ENCODE data around the gene BCDIN3D. TPM values are rescaled to one million over a fixed set of nuclear protein-coding genes. Genes with fewer than 3 reads are reported as not detected.

The BCDIN3D gene
- polyA plus RNA-seq, 1 of the 3 experiments (the other 2 are of a cell fraction) = 2.3 TPM

- TF ChIP-seq IRF3 (IDR thresholded peaks at IDR 0.05; ENCODE audit: low read depth, low read length) (no peak), EZH2phosphoT487 (IDR thresholded peaks at IDR 0.05; ENCODE audit: borderline replicate concordance, low read depth) (no peak), TEAD4 (IDR thresholded peaks at IDR 0.05; ENCODE audit: borderline replicate concordance, insufficient read depth) (no peak)
These were observed 24.9 kb upstream of the BCDIN3D start (continued) for GRCh38 chr12:49867570-49868341.

- H3K79me2 ChIP-seq (ENCODE audit: insufficient read depth) = no peaks in the 10 kb centered on the region
- 46% methylated on average over 16 of the region's 19 CpGs for WGBS (ENCODE audit: low lambda C conversion rate)
- H2AFZ ChIP-seq (ENCODE audit: low read depth) = no peak overlapping the region
- TF ChIP-seq RAD21 (IDR thresholded peaks at IDR 0.05; ENCODE audit: low read length) = peak; percentile 93
- TF ChIP-seq IRF3 (IDR thresholded peaks at IDR 0.05; ENCODE audit: low read depth, low read length) = no peak
- TF ChIP-seq RFX5 (IDR thresholded peaks at IDR 0.05; ENCODE audit: low read length) = no peak
- no peak for TF ChIP-seq TEAD4 (IDR thresholded peaks at IDR 0.05; ENCODE audit: borderline replicate concordance, insufficient read depth)
- TF ChIP-seq GABPA (IDR thresholded peaks at IDR 0.05; ENCODE audit: low read depth) = no peak
- no peak for TF ChIP-seq POLR2AphosphoS5 (IDR thresholded peaks at IDR 0.05; ENCODE audit: low read depth, low read length)
- no peak for TF ChIP-seq CHD2 (IDR thresholded peaks at IDR 0.05; ENCODE audit: low read length, partially characterized antibody)
- no peak for TF ChIP-seq PBX3 (IDR thresholded peaks at IDR 0.05)
- TF ChIP-seq JUND (IDR thresholded peaks at IDR 0.05) = no peak
- TF ChIP-seq FOXM1 (IDR thresholded peaks at IDR 0.05; ENCODE audit: low read depth) = no peak
- TF ChIP-seq TCF12 (IDR thresholded peaks at IDR 0.05) = no peak
- peak; percentile 96 for TF ChIP-seq CTCF (IDR thresholded peaks at IDR 0.05)
- TF ChIP-seq MXI1 (IDR thresholded peaks at IDR 0.05; ENCODE audit: low read depth, low read length) = no peak
- TF ChIP-seq ELF1 (IDR thresholded peaks at IDR 0.05) = no peak
- TF ChIP-seq REST (IDR thresholded peaks at IDR 0.05; ENCODE audit: low read depth, low read length) = no peak
- no peak for TF ChIP-seq MAX (IDR thresholded peaks at IDR 0.05; ENCODE audit: low read depth)
- no peak for TF ChIP-seq EZH2phosphoT487 (IDR thresholded peaks at IDR 0.05; ENCODE audit: borderline replicate concordance, low read depth)
- no peak for TF ChIP-seq NRF1 (IDR thresholded peaks at IDR 0.05; ENCODE audit: low read depth, low read length)
- no peak for TF ChIP-seq YY1 (IDR thresholded peaks at IDR 0.05; ENCODE audit: low read depth)
These were observed 24.1 kb upstream of the BCDIN3D start for GRCh38 chr12:49866859-49867569.

More at GRCh38 chr12:49866859-49867569, 24.1 kb upstream of the BCDIN3D start:
- Histone ChIP-seq H3K4me1 (ENCODE audit: control insufficient read depth in 1 of 2, insufficient read depth in 2 of 2, low read depth in 1 of 2, low read length in 1 of 2) (peaks cover 32 to 52% of the 10 kb centered on the region in 2 experiments), H3K4me2 (peak overlapping the region; percentile 46; the same call in 1 of the 2 replicates), H3K27me3 (ENCODE audit: insufficient read depth) (no peaks in the 10 kb centered on the region), H3F3A (replicated peaks; ENCODE audit: insufficient read depth) (peaks cover 17% of the 10 kb centered on the region), H4K20me1 (ENCODE audit: insufficient read depth) (no peaks in the 10 kb centered on the region), H3K9me3 (no peaks in the 10 kb centered on the region), H3K9me2 (no peaks in the 10 kb centered on the region), H3K9ac (no peak overlapping the region), H3K4me3 (ENCODE audit: low read depth in 2 of 2, low read length in 1 of 2) (no peak overlapping the region; a peak in 1 of 4 replicates), H3K36me3 (replicated peaks in 1 of 2; ENCODE audit: control insufficient read depth in 1 of 2, insufficient read depth in 2 of 2, low read length in 1 of 2) (no peaks in the 10 kb centered on the region), H3K27ac (ENCODE audit: low read depth in 2 of 2, low read length in 1 of 2) (no peak overlapping the region)
- peak; percentile 89 for DNase-seq
- ChIA-PET POLR2A (interaction anchor here (0.8 to 1.5 kb wide), 4 partner anchors 24 to 107 kb away, joined by 3 to 4 read pairs (median 3); partner anchors contain the start of gene BCDIN3D), CTCF (interaction anchor here (0.6 to 14.1 kb wide), 67 partner anchors 9 to 245 kb away, joined by 3 to 312 read pairs (median 5); partner anchors contain the start of genes AQP5, AQP6, ASIC1 and COX14)
